ENCODE data around the gene SHE. TPM values are rescaled to one million over a fixed set of nuclear protein-coding genes. Genes with fewer than 3 reads are reported as not detected.

SHE gene
- total and polyA plus RNA-seq, 4 donors, result 3.1 to 7.5 (median 4.7) TPM

- TF ChIP-seq CTCF (IDR thresholded peaks at IDR 0.05; ENCODE audit: low read depth, low read length, missing input control) (no peak), RAD21 (IDR thresholded peaks at IDR 0.05) (no peak), ATF3 (IDR thresholded peaks at IDR 0.05) (no peak), EGR1 (IDR thresholded peaks at IDR 0.05; ENCODE audit: low read depth in 2 of 2) (no peak), MAX (IDR thresholded peaks at IDR 0.05) (no peak)
Measured at GRCh38 chr1:154456631-154457030, 45.6 kb downstream of the SHE start (continued).

GRCh38 chr1:154454386-154455120 is 47.7 kb downstream of the SHE start:
- no peak overlapping the region for H3K4me3 ChIP-seq (ENCODE audit: low read depth in 1 of 3, low read length in 3 of 3)
- H3K4me1 ChIP-seq (ENCODE audit: control insufficient read depth in 4 of 4, insufficient read depth in 4 of 4, low read length in 3 of 4), result no peaks in the 10 kb centered on the region
- H3K9ac ChIP-seq (ENCODE audit: low read depth in 1 of 2, low read length in 2 of 2), result no peak overlapping the region
- no peaks in the 10 kb centered on the region for H3K9me3 ChIP-seq (ENCODE audit: control insufficient read depth in 4 of 4, low read length in 3 of 4)
- H3K27me3 ChIP-seq (ENCODE audit: control insufficient read depth in 4 of 4, insufficient read depth in 4 of 4, low read length in 3 of 4), result no peaks in the 10 kb centered on the region
- WGBS, result 92% methylated on average over 5 of the region's 5 CpGs
- H3K36me3 ChIP-seq (ENCODE audit: control insufficient read depth in 4 of 4, insufficient read depth in 3 of 4, low read depth in 1 of 4, low read length in 3 of 4), result peaks cover 10 to 64% (median 61%) of the 10 kb centered on the region in 4 donors
- peak overlapping the region in 1 of 2 donors; percentile 78 for H3K27ac ChIP-seq (ENCODE audit: low read depth in 1 of 2, low read length in 2 of 2)
- TF ChIP-seq JUND (IDR thresholded peaks at IDR 0.05), result no peak
- no peak for TF ChIP-seq CTCF (IDR thresholded peaks at IDR 0.05; ENCODE audit: low read depth, low read length, missing input control)
- TF ChIP-seq MAX (IDR thresholded peaks at IDR 0.05), result no peak
- TF ChIP-seq NR2F2 (IDR thresholded peaks at IDR 0.05), result no peak
- no peak for TF ChIP-seq ZBTB33 (IDR thresholded peaks at IDR 0.05)
- TF ChIP-seq FOXA1 (IDR thresholded peaks at IDR 0.05), result no peak
- TF ChIP-seq RXRA (IDR thresholded peaks at IDR 0.05), result no peak
- TF ChIP-seq EGR1 (IDR thresholded peaks at IDR 0.05; ENCODE audit: low read depth in 2 of 2), result no peak
- no peak for TF ChIP-seq HNF4G (IDR thresholded peaks at IDR 0.05)
- no peak for TF ChIP-seq FOXA2 (IDR thresholded peaks at IDR 0.05)
- no peak for TF ChIP-seq RAD21 (IDR thresholded peaks at IDR 0.05)
- no peak for TF ChIP-seq SP1 (IDR thresholded peaks at IDR 0.05)
- TF ChIP-seq YY1 (IDR thresholded peaks at IDR 0.05), result no peak
- TF ChIP-seq TAF1 (conservative IDR thresholded peaks at IDR 0.05), result no peak
- TF ChIP-seq ATF3 (IDR thresholded peaks at IDR 0.05), result no peak
- no peak for TF ChIP-seq HNF4A (conservative IDR thresholded peaks at IDR 0.05)
- no peak for TF ChIP-seq REST (IDR thresholded peaks at IDR 0.05)
- no peak for TF ChIP-seq GABPA (IDR thresholded peaks at IDR 0.05 in 1 of 2, conservative IDR thresholded peaks at IDR 0.05 in 1 of 2)
- DNase-seq (ENCODE audit: low spot score), result no peak

All from liver (tissue), 9 donors.